Sigmoid colon (tissue), 7 donors: ENCODE measurements around the gene EXTL1. TPM values are rescaled to one million over a fixed set of nuclear protein-coding genes. Genes with fewer than 3 reads are reported as not detected.

Source experiments
- DNase-seq: peaks from one replicate; pipeline ENCODE4 v3.0.0-alpha.2; 2019
- H3K27ac ChIP-seq, 4 donors: fragments of 200-600 bp; sonication (generic); one replicate each; pipeline ENCODE4 v1.5.1; 2016 to 2019; ENCODE audit warnings: mild to moderate bottlenecking in 1 of 4
- H3K27me3 ChIP-seq, 3 donors: fragments of 200-600 bp; sonication (generic); one replicate each; pipeline ENCODE4 v1.5.1; 2019; ENCODE audit warnings: mild to moderate bottlenecking in 1 of 3
- H3K36me3 ChIP-seq, 4 donors: fragments of 200-600 bp; sonication (generic); one replicate each; pipeline ENCODE4 v1.5.1; 2016 to 2019
- H3K4me1 ChIP-seq, 4 donors: fragments of 200-600 bp; sonication (generic); one replicate each; pipeline ENCODE4 v1.5.1; 2017 to 2019
- H3K4me3 ChIP-seq, 4 donors: fragments of 200-600 bp; sonication (generic); one replicate each; pipeline ENCODE4 v1.5.1; 2017 to 2019; ENCODE audit warnings: mild to moderate bottlenecking in 2 of 4, moderate library complexity in 1 of 4
- H3K9me3 ChIP-seq, 4 donors: fragments of 200-600 bp in 3 of 4; sonication (generic) in 3 of 4; one replicate each; pipeline versions ENCODE4 v1.5.1 to v1.6.1; 2013 to 2019
- CTCF ChIP-seq, 4 experiments: fragments of 450-650 bp in 3 of 4; fragments of 200-600 bp in 1 of 4; IDR thresholded peaks; one replicate each; pipeline ENCODE4 v1.5.1; 2016 to 2019; ENCODE audit warnings: antibody characterized with exemption in 4 of 4, mild to moderate bottlenecking in 3 of 4, moderate library complexity in 2 of 4
- EP300 ChIP-seq, 4 donors: sonication (generic); formaldehyde crosslinking; IDR thresholded peaks; one replicate each; pipeline ENCODE4 v1.6.1; 2017; ENCODE audit warnings: antibody characterized with exemption in 4 of 4
- POLR2A ChIP-seq, 2 donors: fragments of 450-650 bp; IDR thresholded peaks; one replicate each; pipeline ENCODE4 v1.6.1; 2016; ENCODE audit warnings: antibody characterized with exemption in 2 of 2, mild to moderate bottlenecking in 2 of 2, moderate library complexity in 2 of 2
- POLR2AphosphoS5 ChIP-seq, 4 donors: sonication (generic); formaldehyde crosslinking; IDR thresholded peaks; one replicate each; pipeline ENCODE4 v1.6.1; 2017; ENCODE audit warnings: antibody characterized with exemption in 4 of 4
- WGBS, 2 donors: extraction: QIAGEN DNeasy Blood & Tissue Kit; methylation state at CpG; one replicate each; pipeline ENCODE4 v1.1.7; 2013; 5-methylcytosine and 5-hydroxymethylcytosine counted together
- intact Hi-C: fragments of 100-400 bp; cut with DNase I; formaldehyde crosslinking; loops from one replicate; pipeline ENCODE4 v1.15.1; 2023
- polyA plus RNA-seq, 3 donors: library from polyadenylated mRNA; stranded (reverse); fragments of 200-250 nt; gene quantifications; one replicate each; pipeline ENCODE4 v1.2.3, GENCODE V29; 2013
- total RNA-seq, 4 donors: library from RNA; depleted of rRNA; stranded (reverse); fragments of >200 nt; gene quantifications; one replicate each; pipeline ENCODE4 v1.1.0, GENCODE V29; 2016
- donor health status: healthy with polysubstance abuse.
- donor health status: Bipolar disorder and iron deficiency.
- donor health status: healthy.

Gene EXTL1
- total and polyA plus RNA-seq, 7 donors = under 0.01 to 1.5 (median 1.0) TPM; not detected in 1

- Histone ChIP-seq H3K36me3 (no peaks in the 10 kb centered on the region), H3K27me3 (peaks cover 0 to 9% (median 8%) of the 10 kb centered on the region in 3 donors), H3K27ac (peak overlapping the region in 2 of 4 donors; percentile 6 to 46), H3K4me3 (no peak overlapping the region), H3K4me1 (peaks cover 0 to 19% (median 8%) of the 10 kb centered on the region in 4 donors), H3K9me3 (no peaks in the 10 kb centered on the region)
- 33 to 53% methylated on average over 6 of the region's 6 CpGs for WGBS, 2 donors
- TF ChIP-seq POLR2AphosphoS5 (IDR thresholded peaks at IDR 0.05) (peak in 1 of 4 donors; percentile 34), CTCF (IDR thresholded peaks at IDR 0.05) (no peak), POLR2A (IDR thresholded peaks at IDR 0.05) (no peak), EP300 (IDR thresholded peaks at IDR 0.05) (peak in 1 of 4 donors; percentile 21)
- intact Hi-C loops = no loop called here
- DNase-seq = no peak
These were observed 50.7 kb downstream of the EXTL1 start for GRCh38 chr1:26072305-26072704.

- Histone ChIP-seq H3K4me1 (peaks cover 0 to 13% (median 4%) of the 10 kb centered on the region in 4 donors), H3K36me3 (no peaks in the 10 kb centered on the region), H3K27ac (no peak overlapping the region), H3K27me3 (peaks cover 0 to 9% (median 8%) of the 10 kb centered on the region in 3 donors), H3K4me3 (no peak overlapping the region), H3K9me3 (no peaks in the 10 kb centered on the region)
- intact Hi-C loops = no loop called here
- no peak for TF ChIP-seq CTCF (IDR thresholded peaks at IDR 0.05)
- TF ChIP-seq POLR2AphosphoS5 (IDR thresholded peaks at IDR 0.05) = no peak
- TF ChIP-seq POLR2A (IDR thresholded peaks at IDR 0.05) = no peak
- TF ChIP-seq EP300 (IDR thresholded peaks at IDR 0.05) = no peak
- DNase-seq = no peak
- 61 to 66% methylated on average over 3 of the region's 3 CpGs for WGBS, 2 donors
These were observed 54.0 kb downstream of the EXTL1 start for GRCh38 chr1:26075421-26076144.

- peaks cover 0 to 8% (median 1%) of the 10 kb centered on the region in 4 donors for H3K4me1 ChIP-seq
- no peaks in the 10 kb centered on the region for H3K9me3 ChIP-seq
- TF ChIP-seq CTCF (IDR thresholded peaks at IDR 0.05) = no peak
- no peak for TF ChIP-seq EP300 (IDR thresholded peaks at IDR 0.05)
- no peak for TF ChIP-seq POLR2A (IDR thresholded peaks at IDR 0.05)
- TF ChIP-seq POLR2AphosphoS5 (IDR thresholded peaks at IDR 0.05) = no peak
- H3K4me3 ChIP-seq = no peak overlapping the region
- H3K27me3 ChIP-seq = peaks cover 0 to 9% (median 8%) of the 10 kb centered on the region in 3 donors
- H3K27ac ChIP-seq = no peak overlapping the region
- no peaks in the 10 kb centered on the region for H3K36me3 ChIP-seq
- no peak for DNase-seq
- intact Hi-C loops = no loop called here
- WGBS, 2 donors = 94 to 97% methylated on average over 1 of the region's 1 CpG
These were observed 55.9 kb downstream of the EXTL1 start for GRCh38 chr1:26077524-26077923.

GRCh38 chr1:26078286-26079177, 57.0 kb downstream of the EXTL1 start:
- intact Hi-C loops = no loop called here
- WGBS, 2 donors = 26 to 66% methylated on average over 8 of the region's 8 CpGs

More at GRCh38 chr1:26078286-26079177, 57.0 kb downstream of the EXTL1 start:
- H3K36me3 ChIP-seq = no peaks in the 10 kb centered on the region
- no peak overlapping the region for H3K27ac ChIP-seq
- no peaks in the 10 kb centered on the region for H3K9me3 ChIP-seq
- H3K27me3 ChIP-seq = peaks cover 0 to 9% (median 8%) of the 10 kb centered on the region in 3 donors
- no peak for TF ChIP-seq EP300 (IDR thresholded peaks at IDR 0.05)
- no peak for TF ChIP-seq POLR2AphosphoS5 (IDR thresholded peaks at IDR 0.05)
- no peak for TF ChIP-seq POLR2A (IDR thresholded peaks at IDR 0.05)
- no peak for TF ChIP-seq CTCF (IDR thresholded peaks at IDR 0.05)
- no peak overlapping the region for H3K4me3 ChIP-seq
- H3K4me1 ChIP-seq = no peaks in the 10 kb centered on the region
- DNase-seq = no peak
